Activated T-cell treated with anti-CD3 and anti-CD28 coated beads for 4 hours (primary cell): ENCODE measurements around the gene ASTN2.
"Not testable (repeated sequence)": the region's sequence is repeated elsewhere in the genome, so short reads cannot be mapped to it uniquely, and the experiment has no call there.

ENCODE experiments used
- DNase-seq: peaks from one replicate; pipeline ENCODE4 v3.0.0-alpha.2; 2020

ASTN2 gene

DNA sequence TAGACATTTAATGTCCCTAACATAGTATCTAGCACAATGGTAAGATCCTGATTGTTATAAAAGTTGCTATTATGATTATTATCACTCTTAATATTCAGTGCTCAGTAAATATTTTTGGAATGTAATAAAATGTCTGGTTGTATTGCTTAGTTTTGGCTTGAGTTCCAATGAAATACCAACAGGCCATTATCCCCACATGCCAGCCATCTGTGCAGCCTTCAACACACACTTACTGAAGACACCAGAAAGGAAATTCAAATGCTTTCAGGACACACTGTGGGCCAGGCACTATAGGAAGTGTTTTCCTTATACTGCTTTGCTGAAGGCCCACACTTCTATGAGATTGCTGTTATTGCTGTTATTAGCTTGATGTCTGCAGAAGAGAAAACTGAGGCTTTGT is 570.2 kb downstream of the ASTN2 start:
- no peak for DNase-seq

- no peak for DNase-seq
Observed at GRCh38 chr9:116843863-116844620, 570.8 kb downstream of the ASTN2 start.

- no peak for DNase-seq
Observed at GRCh38 chr9:116842658-116843057, 572.2 kb downstream of the ASTN2 start.

- not testable (repeated sequence) for DNase-seq
Observed at GRCh38 chr9:116838468-116838867, 576.4 kb downstream of the ASTN2 start.

DNA sequence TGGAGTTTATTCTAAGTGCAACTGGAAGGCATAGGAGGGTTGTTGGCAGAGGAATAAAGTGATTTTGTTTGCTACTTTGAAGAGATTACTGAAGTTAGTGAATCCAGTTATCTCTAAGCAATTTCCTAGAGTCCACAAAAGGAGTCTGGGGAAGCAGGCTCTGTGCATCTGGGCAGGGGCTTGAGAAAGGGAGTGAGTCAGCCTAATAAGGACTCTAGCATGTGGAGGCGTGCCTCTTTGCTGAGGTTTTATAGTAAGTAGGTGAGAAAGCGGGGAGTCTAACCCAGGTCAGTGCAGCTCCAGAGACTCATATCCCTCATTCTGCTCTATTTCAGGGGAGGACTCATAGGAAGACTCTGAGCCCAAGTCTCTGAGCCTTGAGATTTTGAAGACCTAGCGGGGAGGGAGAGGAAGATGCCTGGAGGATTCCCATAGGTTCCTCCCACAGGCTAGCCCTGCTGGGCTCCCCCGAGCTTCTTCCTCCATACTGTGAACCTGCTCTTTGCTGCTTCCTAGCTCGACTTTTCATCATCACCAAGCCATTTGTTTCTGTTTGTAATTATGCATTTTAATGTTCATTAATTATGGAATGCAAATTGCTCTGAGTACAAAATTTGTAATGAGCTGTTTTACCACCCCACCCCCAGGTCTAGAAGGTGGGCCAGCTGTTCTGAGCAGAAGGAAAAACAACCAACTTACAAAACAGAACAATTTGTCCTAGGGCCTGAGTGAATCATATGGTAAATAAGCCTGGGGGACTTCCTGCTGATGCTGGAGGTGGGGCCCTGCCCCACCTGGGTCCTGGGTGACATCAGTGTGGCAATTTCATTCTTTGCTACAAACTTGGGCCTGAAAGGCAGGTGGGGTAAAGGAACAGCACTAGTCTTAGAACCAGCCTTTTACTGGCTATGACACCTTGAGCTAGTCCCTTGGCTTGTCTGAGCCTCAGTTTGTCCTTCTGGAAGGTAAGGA is 577.6 kb downstream of the ASTN2 start:
- DNase-seq = no peak

DNA sequence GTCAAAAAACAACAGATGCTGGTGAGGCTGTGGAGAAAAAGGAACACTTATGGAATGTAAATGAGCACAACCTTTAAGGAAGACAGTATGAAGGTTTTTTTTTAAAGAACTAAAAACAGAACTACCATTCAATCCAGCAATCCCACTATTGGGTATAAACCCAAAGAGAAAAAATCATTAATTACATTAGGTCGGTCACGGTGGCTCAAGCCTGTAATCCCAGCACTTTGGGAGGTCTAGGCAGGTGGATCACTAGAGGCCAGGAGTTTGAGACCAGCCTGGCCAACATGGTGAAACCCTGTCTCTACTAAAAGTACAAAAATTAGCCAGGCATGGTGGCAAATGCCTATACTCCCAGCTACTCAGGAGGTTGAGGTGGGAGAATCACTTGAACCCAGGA is 584.5 kb downstream of the ASTN2 start:
- not testable (repeated sequence) for DNase-seq

DNA sequence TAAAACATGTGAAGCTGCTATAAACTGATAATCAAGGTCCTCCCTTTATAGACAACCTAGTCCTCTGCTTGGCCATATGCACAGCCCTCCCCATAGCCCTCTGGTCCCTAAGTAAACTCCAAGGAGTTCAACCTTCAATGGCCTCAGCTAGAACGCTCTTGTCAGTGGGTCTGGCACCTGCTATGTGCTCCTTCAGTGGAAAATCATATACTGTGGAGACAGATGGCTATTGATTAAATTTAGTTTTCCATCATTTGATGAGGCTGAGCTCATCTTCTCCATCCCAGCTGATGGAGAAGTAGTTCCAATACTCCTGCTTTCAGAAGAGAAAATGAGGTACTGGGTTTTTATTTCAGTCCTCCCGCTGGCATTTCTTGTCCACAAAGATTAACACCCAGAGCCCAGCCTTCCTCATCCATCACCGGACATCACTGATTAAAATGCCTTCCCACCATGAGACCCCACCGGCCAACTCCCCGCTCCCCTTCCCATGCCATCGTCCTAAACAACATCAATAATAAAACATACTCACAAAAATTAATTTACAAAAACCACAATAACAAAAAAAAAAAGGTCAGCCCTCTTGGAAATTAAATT is 593.1 kb downstream of the ASTN2 start:
- no peak for DNase-seq

DNA sequence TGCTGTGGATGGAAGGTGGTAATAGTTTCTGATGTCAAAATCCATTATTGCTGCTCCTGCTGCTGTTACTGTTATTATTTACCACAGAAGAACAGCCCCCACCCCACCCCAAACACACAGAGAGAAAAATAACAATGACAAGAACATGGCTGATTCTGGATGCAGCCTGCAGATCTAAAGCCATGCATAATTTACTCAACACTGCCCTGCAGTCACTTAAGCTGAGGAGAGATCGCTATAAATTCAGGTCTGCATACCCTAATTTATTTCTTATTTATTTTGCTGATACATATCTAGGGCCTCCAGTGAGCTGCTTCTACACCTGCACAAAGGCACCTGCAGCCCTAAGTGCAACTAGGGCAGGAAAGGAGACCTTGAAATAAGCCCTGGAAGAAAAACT is 595.7 kb downstream of the ASTN2 start:
- no peak for DNase-seq

DNA sequence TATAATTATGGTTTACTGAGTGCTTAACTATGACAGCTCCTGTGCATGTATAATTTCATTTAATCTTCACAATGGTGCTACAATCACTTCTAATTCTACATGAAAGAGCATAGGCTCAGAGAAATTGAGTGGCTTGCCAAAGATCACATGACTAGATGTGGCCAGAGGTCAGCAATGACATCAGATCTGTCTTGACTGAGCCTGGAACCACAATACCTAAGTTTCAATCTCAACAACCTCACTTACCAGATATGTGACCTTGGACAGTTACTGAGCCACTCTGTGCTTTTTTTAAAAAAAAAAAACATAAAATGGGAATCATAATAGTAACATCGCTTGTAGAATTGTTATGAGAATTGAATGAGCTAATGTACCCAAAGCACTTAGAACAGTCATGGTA is 597.1 kb downstream of the ASTN2 start:
- no peak for DNase-seq

GRCh38 chr9:116816484-116816883 is 598.4 kb downstream of the ASTN2 start:
- DNase-seq = no peak

- DNase-seq = no peak
Observed at GRCh38 chr9:116815835-116816234, 599.0 kb downstream of the ASTN2 start.

DNA sequence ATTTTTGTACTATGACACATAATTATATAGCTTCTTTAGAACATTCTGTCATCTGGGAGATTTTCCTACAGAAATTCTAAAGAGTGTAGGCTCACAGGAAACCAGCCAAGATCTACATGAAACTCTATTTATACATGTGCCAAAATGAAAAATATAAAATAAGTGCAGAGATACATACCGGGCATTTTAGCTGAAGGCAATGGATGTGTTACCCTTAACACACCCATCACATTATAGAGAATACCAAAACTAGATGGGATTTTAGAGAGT is 601.9 kb downstream of the ASTN2 start:
- no peak for DNase-seq

DNA sequence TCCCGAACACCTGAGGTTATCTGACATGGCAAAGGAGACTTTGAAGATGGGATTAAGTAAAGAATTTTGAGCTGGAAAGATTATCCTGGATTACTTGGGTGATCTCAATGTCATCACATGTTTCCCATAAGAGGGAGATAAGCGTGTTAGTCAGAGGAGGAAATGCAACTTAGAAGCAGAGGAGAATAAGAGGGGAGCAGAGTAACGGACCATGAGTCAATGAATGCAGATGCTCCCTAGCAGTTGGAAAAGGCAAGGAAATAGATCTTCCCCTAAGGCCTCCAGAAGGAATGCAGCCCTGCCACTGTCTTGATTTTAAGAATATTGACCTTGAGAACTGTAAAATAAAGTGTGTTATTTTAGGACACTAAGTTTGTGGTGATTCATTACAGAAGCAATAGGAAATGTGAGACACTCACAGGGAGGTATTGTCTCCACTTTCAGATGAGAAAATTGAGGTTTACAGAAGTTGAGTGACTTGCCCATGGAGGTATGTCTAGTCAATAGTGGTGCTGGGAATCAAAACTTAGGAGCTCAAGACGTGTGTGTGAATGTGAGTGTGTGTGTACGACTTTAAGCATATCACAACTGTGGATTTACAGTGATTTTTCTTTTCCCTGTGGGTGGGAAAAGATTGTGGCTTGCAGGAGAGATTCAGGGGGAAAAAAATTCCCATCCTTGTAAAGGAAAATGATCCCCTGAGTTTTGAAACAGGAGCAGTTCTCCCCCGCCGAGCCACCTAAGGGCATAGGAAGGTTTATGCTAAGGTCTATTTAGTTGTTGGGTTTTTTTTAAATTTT is 602.4 kb downstream of the ASTN2 start:
- DNase-seq = no peak

- no peak for DNase-seq
Observed at GRCh38 chr9:116809656-116810055, 605.2 kb downstream of the ASTN2 start.

DNA sequence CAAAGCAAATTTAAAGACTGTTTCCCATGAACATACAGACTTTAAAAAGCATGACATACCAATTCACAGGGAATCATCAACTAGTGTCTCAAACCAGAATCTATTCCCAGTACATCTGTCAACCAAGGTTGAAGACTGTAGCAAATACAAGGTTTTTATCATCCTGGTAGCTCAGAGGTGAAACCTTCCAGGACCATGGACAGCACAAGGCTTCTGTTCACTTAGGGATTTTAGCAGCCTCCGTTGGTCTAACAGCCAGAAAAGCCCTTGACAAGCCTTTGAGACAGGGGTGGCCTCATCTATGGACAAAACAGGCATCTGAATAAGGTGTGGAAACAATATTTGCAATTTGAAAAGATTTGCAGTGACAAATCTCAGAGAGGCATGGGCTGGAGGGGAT is 608.8 kb downstream of the ASTN2 start:
- no peak for DNase-seq

GRCh38 chr9:116800885-116801284 is 614.0 kb downstream of the ASTN2 start:
- no peak for DNase-seq

- DNase-seq = no peak
Observed at GRCh38 chr9:116800074-116800473, 614.8 kb downstream of the ASTN2 start.

- no peak for DNase-seq
Observed at GRCh38 chr9:116798521-116798920, 616.3 kb downstream of the ASTN2 start.

GRCh38 chr9:116797276-116797675 is 617.6 kb downstream of the ASTN2 start:
- DNase-seq = no peak

- no peak for DNase-seq
Observed at GRCh38 chr9:116796669-116797068, 618.2 kb downstream of the ASTN2 start.

- no peak for DNase-seq
Observed at GRCh38 chr9:116795821-116796220, 619.0 kb downstream of the ASTN2 start.

- no peak for DNase-seq
Observed at GRCh38 chr9:116792271-116792670, 622.6 kb downstream of the ASTN2 start.

- no peak for DNase-seq
Observed at GRCh38 chr9:116791326-116791725, 623.5 kb downstream of the ASTN2 start.
